GM12878 (cell line): ENCODE data around the gene FOXP1. TPM values are rescaled to one million over a fixed set of nuclear protein-coding genes. Genes with fewer than 3 reads are reported as not detected.

Source experiments
- ATAC-seq: fragments of 200-7000 bp; cut with Tn5 transposase; 3 replicates; pipeline ENCODE4 v1.9.1; 2020; ENCODE audit warnings: mild to moderate bottlenecking, moderate library complexity
- BruUV-seq: library from RNA; stranded (reverse); fragments of 400-500 nt; replicated peaks from 2 replicates; lab custom pipeline; 2021; lab: Mats Ljungman, UMichigan
- CTCF ChIA-PET: fragments of 300-600 bp; sonication (Branson Sonifier 250); formaldehyde crosslinking; extraction: SDS; loops from one replicate; lab custom pipeline; 2021; ENCODE audit warnings: inconsistent platforms; lab: Yijun Ruan, JAX
- POLR2A ChIA-PET: fragments of 350-600 bp; formaldehyde crosslinking; extraction: SDS; loops from one replicate; lab custom pipeline; 2021; ENCODE audit warnings: inconsistent platforms; lab: Charles Lee
- RAD21 ChIA-PET: fragments of 300-600 bp; sonication (Branson Sonifier 250); formaldehyde crosslinking; loops from one replicate; lab custom pipeline; 2023; ENCODE audit warnings: antibody characterized with exemption; ENCODE audit not compliant: unreplicated experiment; lab: Charles Lee
- SMC1A ChIA-PET: fragments of 300-600 bp; sonication (Branson Sonifier 250); formaldehyde crosslinking; loops from one replicate; lab custom pipeline; 2023; ENCODE audit not compliant: unreplicated experiment, uncharacterized antibody; lab: Charles Lee
- DNase-seq: peaks from one replicate; pipeline ENCODE4 v3.0.0-alpha.2; 2011; ENCODE audit warnings: low read depth, low spot score
- FAIRE-seq: peaks from 3 replicates; lab custom pipeline; 2011; peaks lifted over from hg19 to GRCh38; lab: Jason Lieb, UNC
- H2AFZ ChIP-seq: 2 replicates; pipeline ENCODE4 v1.6.0; 2011; ENCODE audit warnings: low read depth, low read length, control low read depth; ENCODE audit not compliant: control insufficient read depth
- H3K27ac ChIP-seq: 2 replicates; pipeline ENCODE4 v1.5.1; 2011; ENCODE audit warnings: control low read depth; ENCODE audit not compliant: control insufficient read depth, insufficient read depth
- H3K27me3 ChIP-seq, 2 experiments: replicated peaks in 1 of 2; 2 replicates each; pipeline versions ENCODE4 v1.6.0 to v1.6.1; 2011; ENCODE audit warnings: low read length in 1 of 2; ENCODE audit not compliant: control insufficient read depth in 2 of 2, insufficient read depth in 2 of 2
- H3K36me3 ChIP-seq, 2 experiments: 2 replicates each; pipeline ENCODE4 v1.5.1; 2011; ENCODE audit warnings: low read length in 1 of 2; ENCODE audit not compliant: control insufficient read depth in 2 of 2, insufficient read depth in 2 of 2
- H3K4me1 ChIP-seq: 2 replicates; pipeline ENCODE4 v1.6.1; 2011; ENCODE audit warnings: mild to moderate bottlenecking, low read length, moderate library complexity, mixed read lengths; ENCODE audit not compliant: control insufficient read depth, insufficient read depth
- H3K4me2 ChIP-seq: 2 replicates; pipeline ENCODE4 v1.6.0; 2011; ENCODE audit warnings: control low read depth; ENCODE audit not compliant: control insufficient read depth, insufficient read depth
- H3K4me3 ChIP-seq: fragments of 200-600 bp; sonication (generic); 2 replicates; pipeline ENCODE4 v1.5.1; 2016
- H3K79me2 ChIP-seq: 2 replicates; pipeline ENCODE4 v1.6.0; 2011; ENCODE audit warnings: low read length; ENCODE audit not compliant: control insufficient read depth, insufficient read depth
- H3K9ac ChIP-seq: 2 replicates; pipeline ENCODE4 v1.8.0; 2011; ENCODE audit warnings: low read length, control low read depth, mixed read lengths; ENCODE audit not compliant: control insufficient read depth, insufficient read depth
- H3K9me3 ChIP-seq: replicated peaks from 3 replicates; pipeline ENCODE4 v1.5.1; 2011; ENCODE audit warnings: mild to moderate bottlenecking, low read length; ENCODE audit not compliant: control insufficient read depth, insufficient read depth
- H4K20me1 ChIP-seq: 2 replicates; pipeline ENCODE4 v1.6.0; 2011; ENCODE audit not compliant: control insufficient read depth, insufficient read depth
- BACH1 ChIP-seq: fragments of 450-650 bp; IDR thresholded peaks from 2 replicates; pipeline ENCODE4 v1.6.1; 2017; ENCODE audit warnings: mild to moderate bottlenecking, borderline replicate concordance
- CBFB ChIP-seq: IDR thresholded peaks from 2 replicates; pipeline ENCODE4 v1.6.1; 2016; ENCODE audit warnings: antibody characterized with exemption, low read depth
- JUND ChIP-seq: IDR thresholded peaks from 2 replicates; pipeline ENCODE4 v1.6.1; 2012; ENCODE audit warnings: low read depth, mild to moderate bottlenecking, low read length, improper control_type of control experiment, moderate library complexity
- NFYA ChIP-seq: IDR thresholded peaks from 2 replicates; pipeline ENCODE4 v1.6.1; 2011; ENCODE audit warnings: low read depth, mild to moderate bottlenecking, low read length, improper control_type of control experiment, borderline replicate concordance
- NR2C1 ChIP-seq: fragments of 450-650 bp; IDR thresholded peaks from 2 replicates; pipeline ENCODE4 v1.6.1; 2017; ENCODE audit warnings: antibody characterized with exemption, mild to moderate bottlenecking, moderate library complexity
- PML ChIP-seq: IDR thresholded peaks from 2 replicates; pipeline ENCODE4 v1.6.1; 2012; ENCODE audit warnings: low read length, inconsistent platforms
- POU2F2 ChIP-seq: IDR thresholded peaks from 3 replicates; pipeline ENCODE4 v1.6.1; 2011; ENCODE audit warnings: low read depth, mild to moderate bottlenecking, low read length, borderline replicate concordance
- TCF12 ChIP-seq: IDR thresholded peaks from 2 replicates; pipeline ENCODE4 v1.6.1; 2011; ENCODE audit warnings: low read depth, mild to moderate bottlenecking, low read length
- WGBS: methylation state at CpG from one replicate; pipeline ENCODE4 v1.1.6; 2016; ENCODE audit warnings: low lambda C conversion rate; ENCODE audit not compliant: insufficient replicate concordance, insufficient coverage; ENCODE audit errors: missing lambda C conversion rate; 5-methylcytosine and 5-hydroxymethylcytosine counted together
- in situ Hi-C: fragments of 300-500 bp; cut with MboI; formaldehyde crosslinking; loops from 9 replicates; pipeline ENCODE4 v1.14.3; 2018; ENCODE audit warnings: mixed read lengths
- intact Hi-C: fragments of 100-400 bp; cut with micrococcal nuclease; formaldehyde crosslinking; loops from one replicate; pipeline ENCODE4 v1.14.2; 2022; ENCODE audit not compliant: unreplicated experiment
- polyA plus RNA-seq, 11 experiments: library from polyadenylated mRNA; depleted of rRNA in 4 of 11; unstranded in 6 of 11; stranded (reverse) in 5 of 11; fragments of >200 nt; fragmentation: Nextera tagmentation in 4 of 11; fragmentation: Illumina TruSeq in 1 of 11; extraction: Ambion mirVana in 4 of 11; extraction: Trizol in 1 of 11; gene quantifications; 1 replicate in 1 of 11; 2 replicates in 10 of 11; pipeline versions ENCODE4 v1.2.1 to v1.2.3, GENCODE V29; 2011 to 2016; ENCODE audit warnings: inconsistent platforms in 2 of 11, missing spikeins in 2 of 11, low read depth in 1 of 11
- total RNA-seq, 4 experiments: library from RNA; depleted of rRNA in 3 of 4; stranded (reverse); fragments of >200 nt in 3 of 4; fragmentation: Illumina TruSeq in 1 of 4; extraction: Trizol in 1 of 4; gene quantifications; 2 replicates each; pipeline versions ENCODE4 v1.2.1 to v1.2.3, GENCODE V29; 2013 to 2021

FOXP1 gene
- total and polyA plus RNA-seq, 10 of the 15 experiments (the other 5 are each of a cell fraction or from before 2014, with no cell fraction given) = 0.05 to 1.6 (median 0.20) TPM; not detected in 1

DNA sequence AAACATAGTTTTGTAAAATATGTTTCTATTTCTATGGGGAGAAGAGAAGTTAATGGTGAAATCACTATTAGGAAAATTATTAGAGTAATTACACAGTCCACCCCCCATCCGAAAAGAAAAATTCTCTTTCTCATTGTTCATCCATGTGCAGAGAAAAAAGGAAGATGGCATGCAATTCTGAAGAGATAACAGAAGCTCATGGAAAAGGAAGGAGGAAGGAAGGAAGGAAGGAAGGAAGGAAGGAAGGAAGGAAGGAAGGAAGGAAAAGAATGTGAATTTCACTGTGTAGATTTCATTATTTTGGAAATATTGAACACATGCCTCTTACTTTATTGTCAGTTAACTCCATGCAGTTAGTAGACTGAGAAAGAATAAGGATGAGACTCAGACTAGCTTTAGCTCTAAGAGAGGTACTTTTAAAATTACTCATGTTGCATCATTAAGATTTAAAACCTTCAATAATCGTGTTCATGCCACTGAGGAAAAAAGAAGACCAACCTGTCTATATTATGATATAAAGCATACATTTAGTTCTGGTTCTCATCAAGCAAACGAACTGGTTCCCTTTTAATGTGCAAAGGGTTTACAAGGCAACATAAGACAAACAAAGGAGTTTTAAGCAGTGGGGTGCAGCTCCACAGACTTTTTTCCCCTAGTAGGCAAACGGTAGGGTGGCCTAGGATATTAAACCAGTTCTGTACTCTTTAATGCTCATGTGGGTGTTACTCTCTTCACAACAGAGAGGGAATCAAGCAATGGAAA is 379.6 kb downstream of the FOXP1 start:
- WGBS = 21% methylated on average over 4 of the region's 4 CpGs
- Histone ChIP-seq H3K9ac (no peak overlapping the region), H3K27me3 (peaks cover 3 to 4% of the 10 kb centered on the region in 2 experiments; a peak in 3 of 4 replicates), H3K27ac (no peak overlapping the region), H3K9me3 (no peaks in the 10 kb centered on the region), H3K4me3 (no peak overlapping the region), H4K20me1 (no peaks in the 10 kb centered on the region), H3K36me3 (no peaks in the 10 kb centered on the region), H3K79me2 (no peaks in the 10 kb centered on the region), H2AFZ (no peak overlapping the region), H3K4me1 (no peaks in the 10 kb centered on the region), H3K4me2 (no peak overlapping the region)
- in situ Hi-C loops = no loop called here
- TF ChIP-seq NFYA (no peak), BACH1 (no peak), NR2C1 (no peak), PML (no peak), JUND (no peak)
- ChIA-PET CTCF (no interaction called here), RAD21 (no interaction called here), POLR2A (interaction anchor here (0.7 kb wide), 1 partner anchor 12 kb away, joined by 3 read pairs; no protein-coding TSS in a partner anchor), SMC1A (no interaction called here)
- no peak for DNase-seq
- FAIRE-seq = no peak
- no peak for ATAC-seq
- intact Hi-C loops = no loop called here
- no TSS peak for BruUV-seq

DNA sequence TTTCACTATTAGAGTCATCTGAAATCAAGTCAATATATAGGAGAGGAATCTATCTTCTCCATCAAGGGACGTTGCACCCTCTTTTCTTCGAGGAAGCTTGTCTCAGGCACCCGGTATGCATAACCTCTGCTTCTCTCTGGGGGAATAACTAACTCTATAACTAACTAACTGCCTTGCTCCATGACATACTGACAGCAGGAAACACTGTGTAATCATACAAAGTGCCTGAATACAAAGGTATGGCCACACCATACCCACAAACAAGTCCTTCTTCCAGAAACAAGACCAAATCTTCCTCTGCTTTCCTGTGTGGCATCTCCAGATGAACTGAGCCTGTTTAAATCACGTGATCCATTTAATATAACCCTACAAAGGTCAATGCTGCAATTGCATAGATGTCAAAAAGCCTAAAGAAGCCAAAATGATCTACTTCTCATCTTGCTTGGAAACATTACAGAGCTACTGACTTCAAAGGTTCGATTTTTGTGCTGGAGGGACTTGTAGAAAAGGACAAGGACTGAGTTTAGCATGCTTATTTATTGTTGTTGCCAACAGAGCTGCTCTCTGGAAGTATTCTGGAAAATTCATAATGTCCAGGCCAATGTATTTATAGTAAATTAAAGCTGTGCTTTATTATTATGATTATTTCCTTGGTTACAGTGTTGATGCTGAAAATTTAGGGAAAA is 380.5 kb downstream of the FOXP1 start:
- Histone ChIP-seq H3K9me3 (no peaks in the 10 kb centered on the region), H3K79me2 (no peaks in the 10 kb centered on the region), H3K4me3 (no peak overlapping the region), H3K4me1 (no peaks in the 10 kb centered on the region), H3K27ac (no peak overlapping the region), H3K36me3 (no peaks in the 10 kb centered on the region), H2AFZ (no peak overlapping the region), H3K4me2 (no peak overlapping the region), H4K20me1 (no peaks in the 10 kb centered on the region), H3K9ac (no peak overlapping the region), H3K27me3 (peaks cover 3 to 4% of the 10 kb centered on the region in 2 experiments; a peak in 3 of 4 replicates)
- SMC1A ChIA-PET = no interaction called here
- no TSS peak for BruUV-seq
- WGBS = 0% methylated on average over 5 of the region's 5 CpGs
- RAD21 ChIA-PET = no interaction called here
- DNase-seq = no peak
- CTCF ChIA-PET = no interaction called here
- POLR2A ChIA-PET = interaction anchor here (0.7 kb wide), 1 partner anchor 11 kb away, joined by 3 read pairs; no protein-coding TSS in a partner anchor
- in situ Hi-C loops (no loop called here), intact Hi-C loops (no loop called here)
- no peak for FAIRE-seq
- ATAC-seq = no peak
- TF ChIP-seq POU2F2 (no peak), CBFB (no peak), TCF12 (no peak)
